GM12878 (cell line): ENCODE data around the gene CC2D1A. TPM values are rescaled to one million over a fixed set of nuclear protein-coding genes. Genes with fewer than 3 reads are reported as not detected.

Experiments used
- ATAC-seq: fragments of 200-7000 bp; cut with Tn5 transposase; 3 replicates; pipeline ENCODE4 v1.9.1; 2020; ENCODE audit warnings: mild to moderate bottlenecking, moderate library complexity
- BruUV-seq: library from RNA; stranded (reverse); fragments of 400-500 nt; replicated peaks from 2 replicates; lab custom pipeline; 2021; lab: Mats Ljungman, UMichigan
- CTCF ChIA-PET: fragments of 300-600 bp; sonication (Branson Sonifier 250); formaldehyde crosslinking; extraction: SDS; loops from one replicate; lab custom pipeline; 2021; ENCODE audit warnings: inconsistent platforms; lab: Yijun Ruan, JAX
- POLR2A ChIA-PET: fragments of 350-600 bp; formaldehyde crosslinking; extraction: SDS; loops from one replicate; lab custom pipeline; 2021; ENCODE audit warnings: inconsistent platforms; lab: Charles Lee
- RAD21 ChIA-PET: fragments of 300-600 bp; sonication (Branson Sonifier 250); formaldehyde crosslinking; loops from one replicate; lab custom pipeline; 2023; ENCODE audit warnings: antibody characterized with exemption; ENCODE audit not compliant: unreplicated experiment; lab: Charles Lee
- SMC1A ChIA-PET: fragments of 300-600 bp; sonication (Branson Sonifier 250); formaldehyde crosslinking; loops from one replicate; lab custom pipeline; 2023; ENCODE audit not compliant: unreplicated experiment, uncharacterized antibody; lab: Charles Lee
- DNase-seq: peaks from one replicate; pipeline ENCODE4 v3.0.0-alpha.2; 2011; ENCODE audit warnings: low read depth, low spot score
- FAIRE-seq: peaks from 3 replicates; lab custom pipeline; 2011; peaks lifted over from hg19 to GRCh38; lab: Jason Lieb, UNC
- H2AFZ ChIP-seq: 2 replicates; pipeline ENCODE4 v1.6.0; 2011; ENCODE audit warnings: low read depth, low read length, control low read depth; ENCODE audit not compliant: control insufficient read depth
- H3K27ac ChIP-seq: 2 replicates; pipeline ENCODE4 v1.5.1; 2011; ENCODE audit warnings: control low read depth; ENCODE audit not compliant: control insufficient read depth, insufficient read depth
- H3K27me3 ChIP-seq, 2 experiments: replicated peaks in 1 of 2; 2 replicates each; pipeline versions ENCODE4 v1.6.0 to v1.6.1; 2011; ENCODE audit warnings: low read length in 1 of 2; ENCODE audit not compliant: control insufficient read depth in 2 of 2, insufficient read depth in 2 of 2
- H3K36me3 ChIP-seq, 2 experiments: 2 replicates each; pipeline ENCODE4 v1.5.1; 2011; ENCODE audit warnings: low read length in 1 of 2; ENCODE audit not compliant: control insufficient read depth in 2 of 2, insufficient read depth in 2 of 2
- H3K4me1 ChIP-seq: 2 replicates; pipeline ENCODE4 v1.6.1; 2011; ENCODE audit warnings: mild to moderate bottlenecking, low read length, moderate library complexity, mixed read lengths; ENCODE audit not compliant: control insufficient read depth, insufficient read depth
- H3K4me2 ChIP-seq: 2 replicates; pipeline ENCODE4 v1.6.0; 2011; ENCODE audit warnings: control low read depth; ENCODE audit not compliant: control insufficient read depth, insufficient read depth
- H3K4me3 ChIP-seq: fragments of 200-600 bp; sonication (generic); 2 replicates; pipeline ENCODE4 v1.5.1; 2016
- H3K79me2 ChIP-seq: 2 replicates; pipeline ENCODE4 v1.6.0; 2011; ENCODE audit warnings: low read length; ENCODE audit not compliant: control insufficient read depth, insufficient read depth
- H3K9ac ChIP-seq: 2 replicates; pipeline ENCODE4 v1.8.0; 2011; ENCODE audit warnings: low read length, control low read depth, mixed read lengths; ENCODE audit not compliant: control insufficient read depth, insufficient read depth
- H3K9me3 ChIP-seq: replicated peaks from 3 replicates; pipeline ENCODE4 v1.5.1; 2011; ENCODE audit warnings: mild to moderate bottlenecking, low read length; ENCODE audit not compliant: control insufficient read depth, insufficient read depth
- H4K20me1 ChIP-seq: 2 replicates; pipeline ENCODE4 v1.6.0; 2011; ENCODE audit not compliant: control insufficient read depth, insufficient read depth
- ETV6 ChIP-seq, 2 experiments: fragments of 450-650 bp in 1 of 2; IDR thresholded peaks in 1 of 2; conservative IDR thresholded peaks in 1 of 2; 2 replicates each; pipeline ENCODE4 v1.6.1; 2014; ENCODE audit warnings: antibody characterized with exemption in 1 of 2, borderline replicate concordance in 1 of 2, low read depth in 1 of 2, mild to moderate bottlenecking in 1 of 2, moderate library complexity in 1 of 2
- GABPA ChIP-seq: IDR thresholded peaks from 2 replicates; pipeline ENCODE4 v1.6.1; 2014; ENCODE audit warnings: antibody characterized with exemption, low read depth, mild to moderate bottlenecking, inconsistent platforms
- IRF4 ChIP-seq: IDR thresholded peaks from 2 replicates; pipeline ENCODE4 v1.6.1; 2011; ENCODE audit warnings: low read depth, low read length
- LARP7 ChIP-seq: fragments of 450-650 bp; IDR thresholded peaks from 2 replicates; pipeline ENCODE4 v1.6.1; 2017; ENCODE audit warnings: mild to moderate bottlenecking
- NRF1 ChIP-seq: conservative IDR thresholded peaks from 2 replicates; pipeline ENCODE4 v1.6.1; 2011; ENCODE audit warnings: mild to moderate bottlenecking, low read depth, low read length, improper control_type of control experiment
- PML ChIP-seq: IDR thresholded peaks from 2 replicates; pipeline ENCODE4 v1.6.1; 2012; ENCODE audit warnings: low read length, inconsistent platforms
- RAD51 ChIP-seq: fragments of 450-650 bp; IDR thresholded peaks from 2 replicates; pipeline ENCODE4 v1.6.1; 2016; ENCODE audit warnings: moderate library complexity, mild to moderate bottlenecking, inconsistent platforms
- SIN3A ChIP-seq: IDR thresholded peaks from 2 replicates; pipeline ENCODE4 v1.6.1; 2012; ENCODE audit warnings: low read depth, low read length, improper control_type of control experiment
- SIX5 ChIP-seq: IDR thresholded peaks from 2 replicates; pipeline ENCODE4 v1.6.1; 2011; ENCODE audit warnings: mild to moderate bottlenecking, low read depth, low read length, moderate library complexity; ENCODE audit not compliant: severe bottlenecking
- SUPT20H ChIP-seq: IDR thresholded peaks from 2 replicates; pipeline ENCODE4 v1.6.1; 2011; ENCODE audit warnings: low read depth, mild to moderate bottlenecking, low read length, moderate library complexity, borderline replicate concordance; ENCODE audit not compliant: control insufficient read depth
- TBL1XR1 ChIP-seq: IDR thresholded peaks from 2 replicates; pipeline ENCODE4 v1.6.1; 2012; ENCODE audit warnings: low read depth, low read length, improper control_type of control experiment
- ZBED1 ChIP-seq: IDR thresholded peaks from 2 replicates; pipeline ENCODE4 v1.6.1; 2016; ENCODE audit warnings: borderline replicate concordance
- WGBS: methylation state at CpG from one replicate; pipeline ENCODE4 v1.1.6; 2016; ENCODE audit warnings: low lambda C conversion rate; ENCODE audit not compliant: insufficient replicate concordance, insufficient coverage; ENCODE audit errors: missing lambda C conversion rate; 5-methylcytosine and 5-hydroxymethylcytosine counted together
- in situ Hi-C: fragments of 300-500 bp; cut with MboI; formaldehyde crosslinking; loops from 9 replicates; pipeline ENCODE4 v1.14.3; 2018; ENCODE audit warnings: mixed read lengths
- intact Hi-C: fragments of 100-400 bp; cut with micrococcal nuclease; formaldehyde crosslinking; loops from one replicate; pipeline ENCODE4 v1.14.2; 2022; ENCODE audit not compliant: unreplicated experiment
- polyA plus RNA-seq, 11 experiments: library from polyadenylated mRNA; depleted of rRNA in 4 of 11; unstranded in 6 of 11; stranded (reverse) in 5 of 11; fragments of >200 nt; fragmentation: Nextera tagmentation in 4 of 11; fragmentation: Illumina TruSeq in 1 of 11; extraction: Ambion mirVana in 4 of 11; extraction: Trizol in 1 of 11; gene quantifications; 1 replicate in 1 of 11; 2 replicates in 10 of 11; pipeline versions ENCODE4 v1.2.1 to v1.2.3, GENCODE V29; 2011 to 2016; ENCODE audit warnings: inconsistent platforms in 2 of 11, missing spikeins in 2 of 11, low read depth in 1 of 11
- total RNA-seq, 4 experiments: library from RNA; depleted of rRNA in 3 of 4; stranded (reverse); fragments of >200 nt in 3 of 4; fragmentation: Illumina TruSeq in 1 of 4; extraction: Trizol in 1 of 4; gene quantifications; 2 replicates each; pipeline versions ENCODE4 v1.2.1 to v1.2.3, GENCODE V29; 2013 to 2021
- TF ChIP-seq, protein P1 (sequence below): fragments of 450-650 bp; IDR thresholded peaks from 2 replicates; pipeline ENCODE4 v1.6.1; 2017; ENCODE audit warnings: antibody characterized with exemption, mild to moderate bottlenecking, moderate library complexity

The CC2D1A gene
- total and polyA plus RNA-seq, 10 of the 15 experiments (the other 5 are each of a cell fraction or from before 2014, with no cell fraction given): 0.13 to 36.1 (median 16.1) TPM

DNA sequence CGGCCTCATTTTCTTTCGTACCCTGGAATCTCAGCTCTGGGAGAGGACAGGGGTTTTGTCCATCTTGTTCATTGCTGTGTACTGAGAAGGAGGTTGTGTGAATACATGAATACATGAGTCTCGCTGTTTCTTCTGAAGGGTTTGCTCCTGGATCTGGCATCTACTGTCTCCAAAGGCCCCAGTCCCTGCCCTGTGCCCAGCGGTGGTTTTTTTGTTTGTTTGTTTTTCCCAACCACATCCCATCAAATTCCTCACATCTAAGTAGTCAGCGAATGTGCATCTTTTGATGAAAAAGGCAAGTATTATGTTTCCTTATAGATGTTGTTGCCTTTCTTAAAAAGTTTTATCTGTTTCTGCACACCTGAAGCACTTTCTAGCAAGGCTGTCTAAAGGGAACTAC is 58.8 kb downstream of the CC2D1A start:
- Histone ChIP-seq H3K9me3 (no peaks in the 10 kb centered on the region), H3K27ac (no peak overlapping the region), H3K27me3 (no peaks in the 10 kb centered on the region), H3K4me1 (no peaks in the 10 kb centered on the region), H3K4me2 (no peak overlapping the region), H3K36me3 (peaks cover 0 to 14% of the 10 kb centered on the region in 2 experiments; a peak in 3 of 4 replicates), H2AFZ (no peak overlapping the region), H3K4me3 (no peak overlapping the region), H3K79me2 (no peaks in the 10 kb centered on the region), H4K20me1 (no peaks in the 10 kb centered on the region), H3K9ac (no peak overlapping the region)
- ChIA-PET POLR2A (no interaction called here), SMC1A (no interaction called here), CTCF (no interaction called here), RAD21 (no interaction called here)
- FAIRE-seq (no peak), DNase-seq (no peak), ATAC-seq (no peak)
- no peak for TF ChIP-seq ZBED1
- no peak for TF ChIP-seq ETV6 (conservative IDR thresholded peaks at IDR 0.05 in 1 of 2, IDR thresholded peaks at IDR 0.05 in 1 of 2; ENCODE audit: borderline replicate concordance in 1 of 2, low read depth in 1 of 2)
- no peak for TF ChIP-seq SUPT20H
- no peak for TF ChIP-seq SIN3A
- no peak for TF ChIP-seq GABPA
- TF ChIP-seq RAD51: no peak
- TF ChIP-seq IRF4: no peak
- no peak for TF ChIP-seq NRF1
- no peak for TF ChIP-seq SIX5
- no peak for TF ChIP-seq PML
- TF ChIP-seq LARP7: no peak
- TF ChIP-seq, protein P1, sequence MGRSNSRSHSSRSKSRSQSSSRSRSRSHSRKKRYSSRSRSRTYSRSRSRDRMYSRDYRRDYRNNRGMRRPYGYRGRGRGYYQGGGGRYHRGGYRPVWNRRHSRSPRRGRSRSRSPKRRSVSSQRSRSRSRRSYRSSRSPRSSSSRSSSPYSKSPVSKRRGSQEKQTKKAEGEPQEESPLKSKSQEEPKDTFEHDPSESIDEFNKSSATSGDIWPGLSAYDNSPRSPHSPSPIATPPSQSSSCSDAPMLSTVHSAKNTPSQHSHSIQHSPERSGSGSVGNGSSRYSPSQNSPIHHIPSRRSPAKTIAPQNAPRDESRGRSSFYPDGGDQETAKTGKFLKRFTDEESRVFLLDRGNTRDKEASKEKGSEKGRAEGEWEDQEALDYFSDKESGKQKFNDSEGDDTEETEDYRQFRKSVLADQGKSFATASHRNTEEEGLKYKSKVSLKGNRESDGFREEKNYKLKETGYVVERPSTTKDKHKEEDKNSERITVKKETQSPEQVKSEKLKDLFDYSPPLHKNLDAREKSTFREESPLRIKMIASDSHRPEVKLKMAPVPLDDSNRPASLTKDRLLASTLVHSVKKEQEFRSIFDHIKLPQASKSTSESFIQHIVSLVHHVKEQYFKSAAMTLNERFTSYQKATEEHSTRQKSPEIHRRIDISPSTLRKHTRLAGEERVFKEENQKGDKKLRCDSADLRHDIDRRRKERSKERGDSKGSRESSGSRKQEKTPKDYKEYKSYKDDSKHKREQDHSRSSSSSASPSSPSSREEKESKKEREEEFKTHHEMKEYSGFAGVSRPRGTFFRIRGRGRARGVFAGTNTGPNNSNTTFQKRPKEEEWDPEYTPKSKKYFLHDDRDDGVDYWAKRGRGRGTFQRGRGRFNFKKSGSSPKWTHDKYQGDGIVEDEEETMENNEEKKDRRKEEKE: no peak
- no peak for TF ChIP-seq TBL1XR1
- in situ Hi-C loops (no loop called here), intact Hi-C loops (no loop called here)
- no TSS peak for BruUV-seq
- 88% methylated on average over 5 of the region's 5 CpGs for WGBS
